Testis (tissue), 2 donors: ENCODE results near the gene OTOP2.

Experiments
- POLR2A ChIP-seq: fragments of 450-650 bp; IDR thresholded peaks from one replicate; pipeline ENCODE4 v1.6.1; 2017; ENCODE audit warnings: antibody characterized with exemption, mild to moderate bottlenecking, moderate library complexity
- TF ChIP-seq, protein P1 (sequence below), 3 experiments: fragments of 450-650 bp in 2 of 3; fragments of 200-600 bp in 1 of 3; sonication (generic) in 1 of 3; IDR thresholded peaks; one replicate each; pipeline ENCODE4 v1.5.1; 2016 to 2019; ENCODE audit warnings: antibody characterized with exemption in 3 of 3, mild to moderate bottlenecking in 2 of 3, moderate library complexity in 1 of 3

GRCh38 chr17:74918906-74919305, 5.2 kb upstream of the OTOP2 start:
- TF ChIP-seq, protein P1, sequence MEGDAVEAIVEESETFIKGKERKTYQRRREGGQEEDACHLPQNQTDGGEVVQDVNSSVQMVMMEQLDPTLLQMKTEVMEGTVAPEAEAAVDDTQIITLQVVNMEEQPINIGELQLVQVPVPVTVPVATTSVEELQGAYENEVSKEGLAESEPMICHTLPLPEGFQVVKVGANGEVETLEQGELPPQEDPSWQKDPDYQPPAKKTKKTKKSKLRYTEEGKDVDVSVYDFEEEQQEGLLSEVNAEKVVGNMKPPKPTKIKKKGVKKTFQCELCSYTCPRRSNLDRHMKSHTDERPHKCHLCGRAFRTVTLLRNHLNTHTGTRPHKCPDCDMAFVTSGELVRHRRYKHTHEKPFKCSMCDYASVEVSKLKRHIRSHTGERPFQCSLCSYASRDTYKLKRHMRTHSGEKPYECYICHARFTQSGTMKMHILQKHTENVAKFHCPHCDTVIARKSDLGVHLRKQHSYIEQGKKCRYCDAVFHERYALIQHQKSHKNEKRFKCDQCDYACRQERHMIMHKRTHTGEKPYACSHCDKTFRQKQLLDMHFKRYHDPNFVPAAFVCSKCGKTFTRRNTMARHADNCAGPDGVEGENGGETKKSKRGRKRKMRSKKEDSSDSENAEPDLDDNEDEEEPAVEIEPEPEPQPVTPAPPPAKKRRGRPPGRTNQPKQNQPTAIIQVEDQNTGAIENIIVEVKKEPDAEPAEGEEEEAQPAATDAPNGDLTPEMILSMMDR (IDR thresholded peaks at IDR 0.05), result no peak
- no peak for TF ChIP-seq POLR2A
